B cell (primary cell): ENCODE measurements around the gene S100A5.
"Not testable (repeated sequence)": the region's sequence is repeated elsewhere in the genome, so short reads cannot be mapped to it uniquely, and the experiment has no call there.

ENCODE experiments used
- CTCF ChIP-seq: fragments of 200-600 bp; IDR thresholded peaks from one replicate; pipeline ENCODE4 v1.8.0; 2022; ENCODE audit warnings: antibody characterized with exemption, mild to moderate bottlenecking
- EZH2 ChIP-seq: IDR thresholded peaks from 2 replicates; pipeline ENCODE4 v1.6.1; 2012; ENCODE audit warnings: borderline replicate concordance, low read depth, mild to moderate bottlenecking, moderate library complexity, low read length; ENCODE audit not compliant: insufficient read depth, poor library complexity, severe bottlenecking

- not testable (repeated sequence) for TF ChIP-seq CTCF, EZH2
These were observed 42.8 kb upstream of the S100A5 start for GRCh38 chr1:153583514-153583913.
